Liver (tissue), 3 donors: ENCODE measurements around the gene SFXN3.

ENCODE experiments used
- CTCF ChIP-seq: fragments of 150-350 bp; IDR thresholded peaks from 2 replicates; pipeline ENCODE4 v1.5.1; 2017; ENCODE audit warnings: improper control_type of control experiment, low read depth, low read length; ENCODE audit not compliant: missing input control
- GABPA ChIP-seq, 2 donors: IDR thresholded peaks in 1 of 2; conservative IDR thresholded peaks in 1 of 2; 2 replicates each; pipeline ENCODE4 v1.6.1; 2016; ENCODE audit warnings: antibody characterized with exemption in 2 of 2, mild to moderate bottlenecking in 1 of 2, moderate library complexity in 1 of 2
- REST ChIP-seq: IDR thresholded peaks from 2 replicates; pipeline ENCODE4 v1.6.1; 2016; ENCODE audit warnings: antibody characterized with exemption, mild to moderate bottlenecking
- SP1 ChIP-seq: IDR thresholded peaks from 2 replicates; pipeline ENCODE4 v1.6.1; 2018; ENCODE audit warnings: antibody characterized with exemption, mild to moderate bottlenecking
- TAF1 ChIP-seq: conservative IDR thresholded peaks from 2 replicates; pipeline ENCODE4 v1.6.1; 2016; ENCODE audit warnings: antibody characterized with exemption, mild to moderate bottlenecking
- TF ChIP-seq, protein P1 (sequence below): IDR thresholded peaks from 2 replicates; pipeline ENCODE4 v1.6.1; 2016; ENCODE audit warnings: antibody characterized with exemption
- donor health status: healthy.
- donor health status: healthy.

DNA sequence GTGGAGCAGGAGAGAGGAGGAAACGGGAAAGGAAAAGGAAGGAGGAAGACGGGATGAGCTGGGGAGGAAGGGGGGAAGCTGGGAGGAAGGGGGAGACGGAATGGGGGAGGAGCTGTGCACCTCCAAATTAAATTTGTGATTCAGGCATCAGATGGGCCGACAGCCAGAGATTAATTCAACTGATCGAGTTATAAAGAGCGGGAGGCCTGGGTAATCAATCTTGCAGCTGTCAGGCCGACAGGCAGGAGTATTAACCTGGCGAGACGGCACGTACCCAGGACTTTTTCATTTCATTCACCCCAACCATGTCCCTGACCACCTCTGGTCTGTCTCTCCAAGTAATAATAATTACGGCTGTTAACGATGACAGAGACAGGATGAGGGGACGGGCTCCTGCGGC, 56.9 kb downstream of the SFXN3 start:
- TF ChIP-seq CTCF = no peak
- no peak for TF ChIP-seq SP1
- TF ChIP-seq TAF1 = no peak
- TF ChIP-seq REST = no peak
- TF ChIP-seq, protein P1, sequence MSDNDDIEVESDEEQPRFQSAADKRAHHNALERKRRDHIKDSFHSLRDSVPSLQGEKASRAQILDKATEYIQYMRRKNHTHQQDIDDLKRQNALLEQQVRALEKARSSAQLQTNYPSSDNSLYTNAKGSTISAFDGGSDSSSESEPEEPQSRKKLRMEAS = no peak
- no peak for TF ChIP-seq GABPA (IDR thresholded peaks at IDR 0.05 in 1 of 2, conservative IDR thresholded peaks at IDR 0.05 in 1 of 2)
